ENCODE results near the gene AR. TPM values are rescaled to one million over a fixed set of nuclear protein-coding genes. Genes with fewer than 3 reads are reported as not detected.

The AR gene
- total RNA-seq, 1 experiment from 2014 or later = 0.05 TPM

- BruUV-seq (replicated peaks) = no TSS peak
- H3K4me3 ChIP-seq (ENCODE audit: low read depth in 2 of 2, low read length in 2 of 2) = no peak overlapping the region
- intact Hi-C loops (cut with micrococcal nuclease; ENCODE audit: unreplicated experiment) = no loop called here
- no peaks in the 10 kb centered on the region for H3K4me1 ChIP-seq (ENCODE audit: control insufficient read depth, insufficient read depth, low read length)
- ChIA-PET CTCF (no interaction called here), POLR2A (no interaction called here)
- no peaks in the 10 kb centered on the region for H3K27me3 ChIP-seq (ENCODE audit: control insufficient read depth, insufficient read depth, low read length)
- no peaks in the 10 kb centered on the region for H3K36me3 ChIP-seq (ENCODE audit: control insufficient read depth, insufficient read depth, low read length)
- no peak for TF ChIP-seq POLR2AphosphoS5 (IDR thresholded peaks at IDR 0.05; ENCODE audit: low read depth, low read length)
- TF ChIP-seq TCF7L2 (IDR thresholded peaks at IDR 0.05; ENCODE audit: low read depth, low read length) = no peak
- no peak for TF ChIP-seq REST (IDR thresholded peaks at IDR 0.05; ENCODE audit: insufficient read depth in 1 of 2, low read depth in 2 of 2, low read length in 1 of 2)
- TF ChIP-seq SIN3A (IDR thresholded peaks at IDR 0.05; ENCODE audit: borderline replicate concordance, insufficient read depth, low read depth, low read length) = no peak
- no peak for TF ChIP-seq CTCF (IDR thresholded peaks at IDR 0.05)
- ATAC-seq = no peak
- H3K27ac ChIP-seq (ENCODE audit: low read length) = no peak overlapping the region
- no peaks in the 10 kb centered on the region for H3K9me3 ChIP-seq (ENCODE audit: control insufficient read depth, insufficient read depth, low read depth, low read length)
- DNase-seq (ENCODE audit: low read depth, low spot score) = no peak
- in situ Hi-C loops (cut with HindIII; ENCODE audit: low pct_unique_long_range_greater_than_20kb, low sequenced_read_pairs) = no loop called here
Observed at GRCh38 chrX:67503004-67503403, 40.8 kb upstream of the AR start.

GRCh38 chrX:67503453-67503852 is 40.4 kb upstream of the AR start:
- no peak for DNase-seq (ENCODE audit: low read depth, low spot score)
- Histone ChIP-seq H3K4me1 (ENCODE audit: control insufficient read depth, insufficient read depth, low read length) (no peaks in the 10 kb centered on the region), H3K9me3 (ENCODE audit: control insufficient read depth, insufficient read depth, low read depth, low read length) (no peaks in the 10 kb centered on the region), H3K36me3 (ENCODE audit: control insufficient read depth, insufficient read depth, low read length) (no peaks in the 10 kb centered on the region), H3K4me3 (ENCODE audit: low read depth in 2 of 2, low read length in 2 of 2) (no peak overlapping the region), H3K27me3 (ENCODE audit: control insufficient read depth, insufficient read depth, low read length) (no peaks in the 10 kb centered on the region), H3K27ac (ENCODE audit: low read length) (no peak overlapping the region)
- in situ Hi-C loops (cut with HindIII; ENCODE audit: low pct_unique_long_range_greater_than_20kb, low sequenced_read_pairs) = no loop called here
- intact Hi-C loops (cut with micrococcal nuclease; ENCODE audit: unreplicated experiment) = no loop called here
- no TSS peak for BruUV-seq (replicated peaks)
- ChIA-PET POLR2A (no interaction called here), CTCF (no interaction called here)
- TF ChIP-seq POLR2AphosphoS5 (IDR thresholded peaks at IDR 0.05; ENCODE audit: low read depth, low read length) = no peak
- no peak for TF ChIP-seq SIN3A (IDR thresholded peaks at IDR 0.05; ENCODE audit: borderline replicate concordance, insufficient read depth, low read depth, low read length)
- no peak for TF ChIP-seq CTCF (IDR thresholded peaks at IDR 0.05)
- no peak for TF ChIP-seq TCF7L2 (IDR thresholded peaks at IDR 0.05; ENCODE audit: low read depth, low read length)
- TF ChIP-seq REST (IDR thresholded peaks at IDR 0.05; ENCODE audit: insufficient read depth in 1 of 2, low read depth in 2 of 2, low read length in 1 of 2) = no peak
- no peak for ATAC-seq

All from Panc1 (cell line).